RKO (cell line): Measurements from ENCODE around the gene METAP1D.

Source experiments
- DNase-seq: peaks from one replicate; pipeline ENCODE4 v3.0.0-alpha.2; 2016; ENCODE audit warnings: low spot score

METAP1D gene

GRCh38 chr2:172080641-172081220 lies 81.0 kb downstream of the METAP1D start:
- no peak for DNase-seq

DNA sequence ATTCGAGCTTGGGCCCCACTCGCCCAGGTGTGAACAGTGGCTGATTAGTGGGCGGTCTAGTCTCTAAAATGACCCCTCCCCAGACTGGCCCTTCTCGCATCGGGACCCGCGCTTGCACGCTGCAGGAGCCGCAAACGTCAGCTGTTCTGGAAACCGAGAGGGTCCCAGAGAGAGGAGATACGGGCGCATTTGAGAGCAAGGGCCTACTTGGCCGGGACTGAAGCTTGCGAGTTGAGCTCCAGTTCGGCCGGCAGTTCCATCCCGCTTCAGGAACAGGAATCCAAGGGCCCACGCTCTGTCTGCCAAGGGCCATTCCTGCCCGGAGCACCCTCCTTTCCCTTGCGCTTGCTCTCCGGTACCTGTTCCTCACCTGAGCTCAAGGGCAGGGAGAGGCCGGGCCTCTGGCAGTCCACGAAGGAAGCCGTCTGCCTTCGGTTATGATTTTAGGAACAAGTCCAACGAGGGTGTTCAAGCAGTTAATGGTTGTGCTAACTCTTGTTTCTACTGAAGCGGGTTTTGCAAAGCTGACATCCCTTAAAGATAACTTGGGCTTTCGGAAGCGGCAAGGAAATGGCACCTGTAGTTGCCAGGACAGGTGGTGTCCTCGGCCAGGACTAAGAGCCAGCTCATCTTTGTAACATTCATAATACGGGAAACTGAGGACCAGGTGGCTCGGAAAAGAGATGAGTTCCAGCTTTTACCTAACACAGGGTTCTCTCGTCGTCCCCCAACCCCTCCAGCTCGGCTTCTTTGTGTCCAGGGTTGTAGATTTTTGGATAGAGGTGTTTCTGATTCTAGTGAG lies 81.7 kb downstream of the METAP1D start:
- DNase-seq, result no peak

- no peak for DNase-seq
Observed at GRCh38 chr2:172082105-172082943, 82.6 kb downstream of the METAP1D start.

GRCh38 chr2:172082944-172083627 lies 83.3 kb downstream of the METAP1D start:
- no peak for DNase-seq

- no peak for DNase-seq
Observed at GRCh38 chr2:172083628-172084394, 84.1 kb downstream of the METAP1D start.

DNA sequence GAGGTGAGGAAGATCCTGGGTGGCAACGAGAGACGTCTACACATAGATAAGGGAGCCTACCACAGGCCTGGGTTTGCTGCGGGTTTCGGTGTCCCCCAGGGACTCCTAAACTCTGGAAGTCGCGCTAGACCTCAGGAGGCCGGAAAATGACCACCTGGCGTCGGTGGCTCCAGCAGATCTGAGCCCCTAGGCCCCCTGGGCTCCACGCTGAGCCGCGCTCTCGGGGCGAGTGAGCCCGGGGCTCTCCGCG lies 84.6 kb downstream of the METAP1D start:
- DNase-seq, result peak; percentile 43

- DNase-seq, result peak; percentile 92
Observed at GRCh38 chr2:172084645-172085459, 85.1 kb downstream of the METAP1D start.

DNA sequence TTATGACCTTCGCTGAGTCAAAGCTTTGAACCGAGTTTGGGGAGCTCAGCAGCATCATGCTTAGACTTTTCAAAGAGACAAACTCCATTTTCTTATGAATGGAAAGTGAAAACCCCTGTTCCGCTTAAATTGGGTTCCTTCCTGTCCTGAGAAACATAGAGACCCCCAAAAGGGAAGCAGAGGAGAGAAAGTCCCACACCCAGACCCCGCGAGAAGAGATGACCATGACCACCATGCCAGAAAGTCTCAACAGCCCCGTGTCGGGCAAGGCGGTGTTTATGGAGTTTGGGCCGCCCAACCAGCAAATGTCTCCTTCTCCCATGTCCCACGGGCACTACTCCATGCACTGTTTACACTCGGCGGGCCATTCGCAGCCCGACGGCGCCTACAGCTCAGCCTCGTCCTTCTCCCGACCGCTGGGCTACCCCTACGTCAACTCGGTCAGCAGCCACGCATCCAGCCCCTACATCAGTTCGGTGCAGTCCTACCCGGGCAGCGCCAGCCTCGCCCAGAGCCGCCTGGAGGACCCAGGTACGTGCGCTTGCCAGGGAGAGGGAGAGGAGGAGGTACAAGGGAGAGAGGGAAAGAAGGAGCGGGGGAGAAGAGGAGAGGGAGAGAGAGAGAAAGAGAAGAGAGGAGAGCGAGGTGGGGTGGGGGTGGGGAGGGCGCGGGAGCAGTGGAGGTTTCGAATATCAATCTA lies 85.9 kb downstream of the METAP1D start, which contains the start of gene DLX1:
Gene DLX1, plus strand, starts transcription at position 48 of the 700 bp plus-strand sequence. Its CDS starts 171 bp downstream, at position 219.
- DNase-seq, result peak; percentile 25

- no peak for DNase-seq
Observed at GRCh38 chr2:172086241-172087206, 86.8 kb downstream of the METAP1D start.

DNA sequence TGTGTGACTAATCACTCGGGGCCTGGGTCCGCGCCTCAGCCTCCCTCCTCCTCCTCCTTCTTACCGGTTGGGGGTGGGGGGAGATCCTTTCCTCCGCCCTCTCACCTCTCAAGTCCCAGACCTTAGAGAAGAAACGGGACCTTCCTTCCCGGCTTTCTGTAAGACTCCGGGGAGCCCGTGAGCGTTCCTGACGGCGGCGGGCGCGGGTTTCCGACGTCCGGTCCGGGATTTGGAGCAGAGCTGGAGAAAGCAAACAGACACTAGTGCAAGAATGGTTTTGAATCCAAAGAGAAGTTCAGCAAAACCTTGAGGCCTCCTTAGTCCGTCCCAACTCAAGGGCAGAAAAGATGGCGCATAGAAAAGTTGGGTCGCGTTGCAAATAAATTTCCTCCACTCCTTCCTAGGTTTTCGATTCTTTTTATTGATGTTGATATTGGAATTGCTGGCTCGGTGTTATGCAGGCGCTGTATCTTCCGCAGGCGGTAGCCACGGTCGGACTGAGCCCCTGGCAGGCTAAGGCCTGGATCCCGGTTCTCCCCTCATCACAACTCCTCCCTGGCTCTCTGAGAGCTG lies 87.5 kb downstream of the METAP1D start:
- DNase-seq, result no peak

GRCh38 chr2:172087780-172088244 lies 88.1 kb downstream of the METAP1D start:
- no peak for DNase-seq

- DNase-seq, result no peak
Observed at GRCh38 chr2:172088245-172089004, 88.7 kb downstream of the METAP1D start.

DNA sequence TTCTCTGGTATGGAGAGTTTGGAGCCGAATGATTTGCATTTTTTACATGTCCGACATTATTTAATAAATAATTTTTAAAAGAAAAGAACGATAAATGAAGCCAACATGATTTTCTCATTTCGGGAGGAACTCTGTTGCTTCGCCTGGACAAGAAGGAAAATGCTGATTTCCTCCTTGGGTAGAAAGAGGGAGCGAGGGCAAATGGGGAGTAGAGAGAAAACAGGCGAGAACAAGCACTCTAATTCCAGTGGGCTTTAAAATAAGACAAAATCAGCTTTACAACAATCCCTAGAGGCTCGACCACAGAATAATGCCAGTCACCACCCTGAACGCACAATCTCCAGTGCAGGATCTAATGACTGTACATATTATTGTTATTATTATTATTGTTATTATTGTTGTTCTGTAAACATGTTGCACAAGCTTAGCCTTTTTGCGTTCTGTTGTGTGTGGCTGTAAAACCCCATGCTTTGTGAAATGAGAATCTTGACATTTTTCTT lies 89.3 kb downstream of the METAP1D start:
- no peak for DNase-seq

DNA sequence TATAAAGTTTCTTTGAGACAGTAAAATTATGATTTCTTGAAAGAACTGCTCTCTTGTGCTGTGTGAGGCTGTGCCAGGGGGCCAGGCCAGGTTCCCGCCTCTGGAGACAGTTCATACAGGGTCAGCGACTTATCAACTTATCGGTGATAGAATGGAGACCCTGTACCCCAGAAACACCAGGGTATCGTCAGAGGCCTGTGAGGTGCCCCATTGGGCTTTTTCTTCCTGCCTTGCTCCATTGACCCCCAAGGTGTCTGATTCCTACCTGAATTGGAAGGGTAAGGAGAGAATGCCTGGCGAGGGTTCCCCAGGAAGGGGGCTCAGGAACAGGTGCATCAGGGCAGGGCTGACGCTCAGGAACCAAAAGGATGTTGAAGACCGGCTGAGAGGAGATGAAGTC lies 89.9 kb downstream of the METAP1D start:
- DNase-seq, result no peak

DNA sequence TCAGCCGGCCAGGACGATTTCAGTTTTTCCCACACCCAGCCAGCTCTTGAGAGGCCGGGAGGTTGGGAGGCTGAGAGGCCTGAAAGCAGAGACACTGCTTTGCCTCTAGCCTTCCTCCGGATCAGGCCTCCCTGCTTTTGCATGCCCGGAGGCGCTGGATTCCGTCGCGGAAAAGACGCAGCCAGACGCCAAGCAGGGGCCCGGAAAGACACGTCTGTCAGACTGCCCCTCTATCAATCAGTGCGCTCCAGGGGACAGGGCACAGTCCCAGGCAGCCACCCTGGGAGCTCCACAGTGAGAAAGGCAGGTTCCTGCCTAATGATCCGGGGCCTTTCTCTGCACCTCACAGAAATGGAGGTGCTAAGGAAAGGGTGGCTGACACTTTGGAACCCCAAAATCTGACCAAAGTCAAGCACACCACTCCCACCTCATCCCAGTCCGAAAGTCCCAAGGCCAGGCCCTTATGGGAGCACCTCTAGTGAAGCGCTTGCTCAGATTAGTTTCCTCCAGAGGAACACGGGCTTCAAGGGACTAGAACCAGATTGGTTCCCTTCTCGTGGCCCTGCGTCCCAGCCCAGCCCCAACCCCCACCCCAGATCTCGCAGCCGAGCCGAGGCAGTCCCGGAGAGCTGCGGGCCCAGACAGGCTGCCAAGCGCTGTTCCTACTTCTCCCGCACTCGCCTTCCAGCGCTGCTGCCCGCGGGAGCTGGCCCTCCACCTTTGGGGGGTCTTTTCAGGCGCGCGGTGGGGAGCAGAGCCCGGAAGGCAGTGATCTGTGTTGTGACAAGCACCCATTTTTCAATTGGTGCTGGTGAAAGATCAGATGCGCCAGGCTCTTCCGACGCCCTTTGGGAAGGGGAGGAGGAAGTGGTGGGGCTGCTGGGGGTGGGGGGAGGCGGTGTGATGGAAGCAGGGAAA lies 90.5 kb downstream of the METAP1D start:
- DNase-seq, result no peak

- no peak for DNase-seq
Observed at GRCh38 chr2:172091000-172091641, 91.4 kb downstream of the METAP1D start.
